ENCODE measurements around the gene ENO3. TPM values are rescaled to one million over a fixed set of nuclear protein-coding genes. Genes with fewer than 3 reads are reported as not detected.
"Not testable (repeated sequence)": the region's sequence is repeated elsewhere in the genome, so short reads cannot be mapped to it uniquely, and the experiment has no call there.

The ENO3 gene
- total and polyA plus RNA-seq, 2 donors (not counting 3 experiments of a cell fraction or from before 2014, with no cell fraction given) = 5.5 to 5.9 TPM

- intact Hi-C loops (cut with micrococcal nuclease) (loop anchor here (1.0 to 5.0 kb wide), 3 partner anchors 116 to 193 kb away; partner anchors contain the start of genes ARRB2, GLTPD2, MED11 and VMO1), dilution Hi-C loops (cut with MboI; ENCODE audit: extremely low pct_ligation_motif_present, low sequenced_read_pairs) (no loop called here)
- TF ChIP-seq, protein P1, sequence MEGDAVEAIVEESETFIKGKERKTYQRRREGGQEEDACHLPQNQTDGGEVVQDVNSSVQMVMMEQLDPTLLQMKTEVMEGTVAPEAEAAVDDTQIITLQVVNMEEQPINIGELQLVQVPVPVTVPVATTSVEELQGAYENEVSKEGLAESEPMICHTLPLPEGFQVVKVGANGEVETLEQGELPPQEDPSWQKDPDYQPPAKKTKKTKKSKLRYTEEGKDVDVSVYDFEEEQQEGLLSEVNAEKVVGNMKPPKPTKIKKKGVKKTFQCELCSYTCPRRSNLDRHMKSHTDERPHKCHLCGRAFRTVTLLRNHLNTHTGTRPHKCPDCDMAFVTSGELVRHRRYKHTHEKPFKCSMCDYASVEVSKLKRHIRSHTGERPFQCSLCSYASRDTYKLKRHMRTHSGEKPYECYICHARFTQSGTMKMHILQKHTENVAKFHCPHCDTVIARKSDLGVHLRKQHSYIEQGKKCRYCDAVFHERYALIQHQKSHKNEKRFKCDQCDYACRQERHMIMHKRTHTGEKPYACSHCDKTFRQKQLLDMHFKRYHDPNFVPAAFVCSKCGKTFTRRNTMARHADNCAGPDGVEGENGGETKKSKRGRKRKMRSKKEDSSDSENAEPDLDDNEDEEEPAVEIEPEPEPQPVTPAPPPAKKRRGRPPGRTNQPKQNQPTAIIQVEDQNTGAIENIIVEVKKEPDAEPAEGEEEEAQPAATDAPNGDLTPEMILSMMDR (IDR thresholded peaks at IDR 0.05; ENCODE audit: extremely low read depth in 1 of 2, insufficient read depth in 1 of 2, low read depth in 1 of 2, low read length in 2 of 2) = peak; percentile 63 to 77
- TF ChIP-seq POLR2AphosphoS5 (IDR thresholded peaks at IDR 0.05; ENCODE audit: insufficient read depth, low read depth, low read length) = no peak
- ChIA-PET CTCF (interaction anchor here (0.6 to 6.9 kb wide), 24 partner anchors 10 to 336 kb away, joined by 3 to 70 read pairs (median 4); partner anchors contain the start of genes ARRB2, GLTPD2, MED11 and PFN1), POLR2A (no interaction called here)
- FAIRE-seq (peak; percentile 95), DNase-seq (ENCODE audit: low read depth, low spot score) (peak; percentile 76)
- Histone ChIP-seq H3K79me2 (ENCODE audit: control insufficient read depth, insufficient read depth, low read length) (no peaks in the 10 kb centered on the region), H3K27ac (ENCODE audit: insufficient read depth, low read depth, low read length) (no peak within 1 kb of the TSS), H3K9ac (replicated peaks; ENCODE audit: extremely low read depth, insufficient read depth, low read length) (no peak within 1 kb of the TSS), H2AFZ (ENCODE audit: low read depth, low read length) (peak within 1 kb of the TSS; percentile 6), H3K4me3 (replicated peaks in 1 of 3; ENCODE audit: insufficient read depth in 1 of 3, low read depth in 1 of 3, low read length in 3 of 3) (no peak within 1 kb of the TSS), H3K4me1 (ENCODE audit: control insufficient read depth, extremely low read depth, insufficient read depth, low read length) (peaks cover 10% of the 10 kb centered on the region), H4K20me1 (replicated peaks; ENCODE audit: control insufficient read depth, extremely low read depth, insufficient read depth, low read length) (no peaks in the 10 kb centered on the region), H3K36me3 (ENCODE audit: control insufficient read depth in 2 of 2, extremely low read depth in 1 of 2, insufficient read depth in 2 of 2, low read length in 2 of 2) (no peaks in the 10 kb centered on the region), H3K9me1 (replicated peaks; ENCODE audit: control insufficient read depth, extremely low read depth, insufficient read depth, low read length) (no peaks in the 10 kb centered on the region), H3K9me3 (replicated peaks; ENCODE audit: control insufficient read depth, insufficient read depth, low read length) (no peaks in the 10 kb centered on the region), H3K27me3 (ENCODE audit: control insufficient read depth in 2 of 2, insufficient read depth in 2 of 2, low read length in 2 of 2) (no peaks in the 10 kb centered on the region), H3K4me2 (ENCODE audit: insufficient read depth, low read length) (peak within 1 kb of the TSS; percentile 3)
- no TSS peak for BruUV-seq (replicated peaks)
Observed at GRCh38 chr17:4903051-4903818, 47.7 kb upstream of the ENO3 start, which contains the start of gene CHRNE. Gene CHRNE (minus strand): TSS chr17:4903098. CDS start chr17:4903063, 35 bp downstream.

DNA sequence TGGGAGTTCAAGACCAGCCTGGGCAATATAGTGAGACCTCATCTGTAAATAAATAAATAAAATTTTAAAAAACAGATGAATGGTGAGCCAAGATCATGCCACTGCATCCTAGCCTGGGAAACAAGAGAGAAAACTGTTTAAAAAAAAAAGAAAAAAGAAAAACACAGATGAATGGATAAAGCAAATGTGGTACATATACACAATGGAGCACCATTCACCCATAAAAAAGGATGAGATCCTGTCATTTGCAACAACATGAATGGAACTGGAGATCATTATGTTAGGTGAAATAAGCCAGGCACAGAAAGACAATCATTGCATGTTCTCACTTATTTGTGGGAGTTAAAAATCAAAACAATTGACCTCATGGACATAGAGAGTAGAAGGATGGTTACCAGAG is 44.3 kb upstream of the ENO3 start:
- DNase-seq (ENCODE audit: low read depth, low spot score); H3K9me1 ChIP-seq (replicated peaks; ENCODE audit: control insufficient read depth, extremely low read depth, insufficient read depth, low read length); H2AFZ ChIP-seq (ENCODE audit: low read depth, low read length); intact Hi-C loops (cut with micrococcal nuclease); H3K9me3 ChIP-seq (replicated peaks; ENCODE audit: control insufficient read depth, insufficient read depth, low read length); H3K4me3 ChIP-seq (replicated peaks in 1 of 3; ENCODE audit: insufficient read depth in 1 of 3, low read depth in 1 of 3, low read length in 3 of 3); H3K27ac ChIP-seq (ENCODE audit: insufficient read depth, low read depth, low read length); H3K9ac ChIP-seq (replicated peaks; ENCODE audit: extremely low read depth, insufficient read depth, low read length); POLR2A ChIA-PET; H3K4me2 ChIP-seq (ENCODE audit: insufficient read depth, low read length); H3K36me3 ChIP-seq (ENCODE audit: control insufficient read depth in 2 of 2, extremely low read depth in 1 of 2, insufficient read depth in 2 of 2, low read length in 2 of 2); H3K4me1 ChIP-seq (ENCODE audit: control insufficient read depth, extremely low read depth, insufficient read depth, low read length); FAIRE-seq; H4K20me1 ChIP-seq (replicated peaks; ENCODE audit: control insufficient read depth, extremely low read depth, insufficient read depth, low read length); dilution Hi-C loops (cut with MboI; ENCODE audit: extremely low pct_ligation_motif_present, low sequenced_read_pairs); H3K27me3 ChIP-seq (ENCODE audit: control insufficient read depth in 2 of 2, insufficient read depth in 2 of 2, low read length in 2 of 2); H3K79me2 ChIP-seq (ENCODE audit: control insufficient read depth, insufficient read depth, low read length); BruUV-seq (replicated peaks): not testable (repeated sequence)
- CTCF ChIA-PET = interaction anchor here (5.7 to 6.9 kb wide), 2 partner anchors 119 to 198 kb away, joined by 65 to 70 read pairs; partner anchors contain the start of genes ARRB2, GLTPD2 and VMO1

All from endothelial cell of umbilical vein (primary cell).